CD1c-positive myeloid dendritic cell (primary cell): ENCODE measurements around the gene AFDN.

Experiments used
- DNase-seq: peaks from one replicate; pipeline ENCODE4 v3.0.0-alpha.2; 2016; ENCODE audit errors: extremely low spot score

Gene AFDN

GRCh38 chr6:167819576-167819975 lies 7.1 kb upstream of the AFDN start:
- no peak for DNase-seq

- DNase-seq = no peak
These were observed 6.0 kb upstream of the AFDN start for GRCh38 chr6:167820681-167821080.

- no peak for DNase-seq
These were observed 1.9 kb upstream of the AFDN start for GRCh38 chr6:167824591-167825331.

GRCh38 chr6:167825332-167826229 lies 1.1 kb upstream of the AFDN start:
- DNase-seq = no peak

GRCh38 chr6:167826230-167826895 lies 348 bp upstream of the AFDN start:
- peak; percentile 60 for DNase-seq

- peak; percentile 13 for DNase-seq
These were observed 1.0 kb downstream of the AFDN start for GRCh38 chr6:167827583-167828324.

GRCh38 chr6:167828325-167828956 lies 1.7 kb downstream of the AFDN start:
- no peak for DNase-seq

GRCh38 chr6:167829513-167829912 lies 2.8 kb downstream of the AFDN start:
- DNase-seq = no peak

GRCh38 chr6:167831281-167831828 lies 4.6 kb downstream of the AFDN start:
- DNase-seq = no peak

- DNase-seq = peak; percentile 57
These were observed 6.0 kb downstream of the AFDN start for GRCh38 chr6:167832497-167833395.

- peak; percentile 55 for DNase-seq
These were observed 6.7 kb downstream of the AFDN start for GRCh38 chr6:167833396-167833763.

GRCh38 chr6:167835260-167835659 lies 8.5 kb downstream of the AFDN start:
- DNase-seq = no peak

- no peak for DNase-seq
These were observed 10.0 kb downstream of the AFDN start for GRCh38 chr6:167836721-167837120.

GRCh38 chr6:167838207-167838748 lies 11.6 kb downstream of the AFDN start:
- no peak for DNase-seq

- no peak for DNase-seq
These were observed 12.6 kb downstream of the AFDN start for GRCh38 chr6:167839343-167839742.

- DNase-seq = no peak
These were observed 13.0 kb downstream of the AFDN start for GRCh38 chr6:167839755-167840154.

GRCh38 chr6:167840160-167840525 lies 13.4 kb downstream of the AFDN start:
- DNase-seq = no peak

GRCh38 chr6:167840526-167841179 lies 13.9 kb downstream of the AFDN start:
- DNase-seq = no peak

GRCh38 chr6:167841981-167842380 lies 15.3 kb downstream of the AFDN start:
- DNase-seq = no peak
